A549 (cell line): ENCODE data around the gene C20orf141. TPM values are rescaled to one million over a fixed set of nuclear protein-coding genes. Genes with fewer than 3 reads are reported as not detected.

ENCODE experiments used
- ATAC-seq, 2 experiments: fragments of 200-7000 bp in 1 of 2; fragments of >200 bp in 1 of 2; cut with Nextera tagmentation in 1 of 2; cut with Tn5 transposase in 1 of 2; 3 replicates each; pipeline versions ENCODE4 v1.8.0 to v1.9.1; 2018 to 2020; ENCODE audit warnings: mild to moderate bottlenecking in 1 of 2, moderate library complexity in 1 of 2
- CTCF ChIA-PET: fragments of 300-600 bp; sonication (Branson Sonifier 250); formaldehyde crosslinking; extraction: SDS; loops from one replicate; lab custom pipeline; 2021; ENCODE audit warnings: antibody characterized with exemption, inconsistent platforms; lab: Yijun Ruan, JAX
- POLR2A ChIA-PET: fragments of 350-600 bp; formaldehyde crosslinking; extraction: SDS; loops from one replicate; lab custom pipeline; 2021; ENCODE audit warnings: antibody characterized with exemption, inconsistent platforms; lab: Yijun Ruan, JAX
- DNase-seq, 2 experiments: peaks; one replicate each; pipeline versions ENCODE4 v3.0.0 to v3.0.0-alpha.2; 2011 to 2016; ENCODE audit warnings: low read depth in 1 of 2, low spot score in 1 of 2
- FAIRE-seq: peaks from 2 replicates; lab custom pipeline; 2011; peaks lifted over from hg19 to GRCh38; lab: Jason Lieb, UNC
- H3K27ac ChIP-seq, 2 experiments: fragments of >200 bp; sonication (Bioruptor Twin); formaldehyde crosslinking; 3 replicates each; pipeline ENCODE4 v1.5.1; 2016 to 2017
- H3K4me1 ChIP-seq: fragments of >200 bp; sonication (Bioruptor Twin); formaldehyde crosslinking; 3 replicates; pipeline ENCODE4 v1.6.1; 2016
- H3K4me2 ChIP-seq: fragments of >200 bp; sonication (Bioruptor Twin); formaldehyde crosslinking; 3 replicates; pipeline ENCODE4 v1.6.1; 2016
- H3K4me3 ChIP-seq: fragments of >200 bp; sonication (Bioruptor Twin); formaldehyde crosslinking; 3 replicates; pipeline ENCODE4 v1.5.1; 2016
- H3K9me3 ChIP-seq: fragments of >200 bp; sonication (Bioruptor Twin); formaldehyde crosslinking; 3 replicates; pipeline ENCODE4 v1.6.1; 2016
- BHLHE40 ChIP-seq: IDR thresholded peaks from 2 replicates; pipeline ENCODE4 v1.6.1; 2012; ENCODE audit warnings: low read depth, low read length, inconsistent platforms
- CBX8 ChIP-seq: fragments of 200-600 bp; sonication (generic); IDR thresholded peaks from 2 replicates; pipeline ENCODE4 v1.6.1; 2016
- CEBPB ChIP-seq, 2 experiments: fragments of >200 bp in 1 of 2; sonication (Bioruptor Twin) in 1 of 2; formaldehyde crosslinking in 1 of 2; IDR thresholded peaks; 2 replicates each; pipeline ENCODE4 v1.6.1; 2012 to 2016
- CHD2 ChIP-seq: fragments of 150-350 bp; IDR thresholded peaks from 2 replicates; pipeline ENCODE4 v1.6.1; 2014; ENCODE audit warnings: low read length; ENCODE audit not compliant: partially characterized antibody
- EHF ChIP-seq: fragments of 250-450 bp; sonication (Bioruptor Pico); IDR thresholded peaks from 2 replicates; pipeline ENCODE4 v1.5.0; 2020; ENCODE audit warnings: mild to moderate bottlenecking
- EHMT2 ChIP-seq: fragments of 200-600 bp; sonication (generic); IDR thresholded peaks from 2 replicates; pipeline ENCODE4 v1.6.1; 2016; ENCODE audit warnings: antibody characterized with exemption, low read depth, mild to moderate bottlenecking, moderate library complexity
- ESRRA ChIP-seq: fragments of 150-350 bp; IDR thresholded peaks from 2 replicates; pipeline ENCODE4 v1.6.1; 2014; ENCODE audit warnings: mild to moderate bottlenecking, low read length, borderline replicate concordance
- GATA3 ChIP-seq: IDR thresholded peaks from 2 replicates; pipeline ENCODE4 v1.6.1; 2012; ENCODE audit warnings: borderline replicate concordance
- HDAC2 ChIP-seq: fragments of 200-600 bp; sonication (generic); IDR thresholded peaks from 2 replicates; pipeline ENCODE4 v1.6.1; 2016
- JUNB ChIP-seq: fragments of >200 bp; sonication (Bioruptor Twin); formaldehyde crosslinking; IDR thresholded peaks from 2 replicates; pipeline ENCODE4 v1.6.1; 2016
- MAZ ChIP-seq: fragments of 150-350 bp; IDR thresholded peaks from 2 replicates; pipeline ENCODE4 v1.6.1; 2014; ENCODE audit warnings: antibody characterized with exemption, low read depth, low read length, borderline replicate concordance
- MYC ChIP-seq: IDR thresholded peaks from 2 replicates; pipeline ENCODE4 v1.6.1; 2012; ENCODE audit warnings: mild to moderate bottlenecking, inconsistent platforms, low read length, improper control_type of control experiment, borderline replicate concordance
- RAD21 ChIP-seq, 2 experiments: fragments of >200 bp in 1 of 2; sonication (Bioruptor Twin) in 1 of 2; formaldehyde crosslinking in 1 of 2; IDR thresholded peaks in 1 of 2; conservative IDR thresholded peaks in 1 of 2; 2 replicates in 1 of 2; 3 replicates in 1 of 2; pipeline ENCODE4 v1.6.1; 2012 to 2018; ENCODE audit warnings: inconsistent platforms in 1 of 2
- RARB ChIP-seq: fragments of 250-450 bp; sonication (Bioruptor Pico); IDR thresholded peaks from 2 replicates; pipeline ENCODE4 v1.8.0; 2021; ENCODE audit warnings: mild to moderate bottlenecking, moderate library complexity
- RCOR1 ChIP-seq: fragments of 150-350 bp; IDR thresholded peaks from 2 replicates; pipeline ENCODE4 v1.6.1; 2014; ENCODE audit warnings: antibody characterized with exemption, low read length, low read depth
- RNF2 ChIP-seq: fragments of 200-600 bp; sonication (generic); IDR thresholded peaks from 2 replicates; pipeline ENCODE4 v1.6.1; 2016; ENCODE audit warnings: low read depth, mild to moderate bottlenecking, antibody characterized with exemption, moderate library complexity, borderline replicate concordance
- ZC3H11A ChIP-seq: fragments of 450-650 bp; IDR thresholded peaks from 2 replicates; pipeline ENCODE4 v1.6.1; 2014; ENCODE audit warnings: antibody characterized with exemption, mild to moderate bottlenecking
- ZNF302 ChIP-seq: fragments of 250-450 bp; sonication (Bioruptor Pico); IDR thresholded peaks from 2 replicates; pipeline ENCODE4 v1.9.0; 2021; ENCODE audit warnings: inconsistent platforms, mild to moderate bottlenecking, moderate library complexity
- WGBS: methylation state at CpG from one replicate; pipeline ENCODE4 v1.1.6; 2017; ENCODE audit errors: missing lambda C conversion rate; 5-methylcytosine and 5-hydroxymethylcytosine counted together
- polyA plus RNA-seq, 4 experiments: library from polyadenylated mRNA; depleted of rRNA in 3 of 4; stranded (reverse); fragments of >200 nt; fragmentation: RNase III in 1 of 4; extraction: RNeasy Plus Mini Kit Qiagen cat#74134 plus additional on column Dnase treatment in 1 of 4; gene quantifications; 2 replicates in 3 of 4; 3 replicates in 1 of 4; pipeline ENCODE4 v1.2.3, GENCODE V29; 2011 to 2017
- TF ChIP-seq, protein P1 (sequence below): fragments of 250-450 bp; sonication (Bioruptor Pico); IDR thresholded peaks from 2 replicates; pipeline ENCODE4 v1.5.0; 2020; ENCODE audit warnings: low read depth, mild to moderate bottlenecking, moderate library complexity
- TF ChIP-seq, protein P2 (sequence below): IDR thresholded peaks from 2 replicates; pipeline ENCODE4 v1.6.1; 2012; ENCODE audit warnings: low read depth, borderline replicate concordance
- TF ChIP-seq, protein P3 (sequence below): IDR thresholded peaks from 2 replicates; pipeline ENCODE4 v1.6.1; 2012
- TF ChIP-seq, protein P4 (sequence below): fragments of 450-650 bp; IDR thresholded peaks from 2 replicates; pipeline ENCODE4 v1.6.1; 2014; ENCODE audit warnings: antibody characterized with exemption

Gene C20orf141
- polyA plus RNA-seq, 2 of the 4 experiments (the other 2 are of a cell fraction), result 0.16 to 0.56 TPM

DNA sequence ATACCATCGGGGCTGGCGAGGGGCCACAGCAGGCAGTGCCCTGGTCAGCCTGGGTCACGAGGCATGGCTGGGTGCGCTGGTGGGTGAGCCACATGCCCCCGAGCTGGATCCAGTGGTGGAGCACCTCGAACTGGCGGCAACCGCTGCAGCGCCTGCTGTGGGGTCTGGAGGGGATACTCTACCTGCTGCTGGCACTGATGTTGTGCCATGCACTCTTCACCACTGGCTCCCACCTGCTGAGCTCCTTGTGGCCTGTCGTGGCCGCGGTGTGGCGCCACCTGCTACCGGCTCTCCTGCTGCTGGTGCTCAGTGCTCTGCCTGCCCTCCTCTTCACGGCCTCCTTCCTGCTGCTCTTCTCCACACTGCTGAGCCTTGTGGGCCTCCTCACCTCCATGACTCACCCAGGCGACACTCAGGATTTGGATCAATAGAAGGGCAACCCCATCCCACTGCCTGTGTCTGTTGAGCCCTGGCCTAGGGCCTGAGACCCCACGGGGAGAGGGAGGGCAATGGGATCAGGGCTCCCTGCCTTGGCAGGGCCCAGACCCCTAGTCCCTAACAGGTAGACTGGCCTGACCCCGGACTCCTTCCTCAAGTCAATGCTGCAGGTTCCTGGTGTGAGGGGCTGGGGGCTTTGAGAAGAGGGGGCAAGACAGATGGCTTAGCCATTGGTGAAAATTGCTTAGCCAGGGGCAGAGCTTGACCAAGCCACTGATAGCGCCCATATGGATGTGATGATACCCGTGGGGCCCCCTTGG, 2.0 kb downstream of the C20orf141 start:
- CTCF ChIA-PET, result interaction anchor here (0.5 to 2.0 kb wide), 3 partner anchors 17 to 143 kb away, joined by 3 to 5 read pairs (median 3); no protein-coding TSS in a partner anchor
- TF ChIP-seq ESRRA (no peak), RAD21 (conservative IDR thresholded peaks at IDR 0.05 in 1 of 2, IDR thresholded peaks at IDR 0.05 in 1 of 2) (peak in 1 of 2 experiments; percentile 22; a peak in 1 of 5 replicates)
- DNase-seq, result no peak
- peak in 1 of 2 experiments; percentile 55; a peak in 3 of 6 replicates for ATAC-seq
- Histone ChIP-seq H3K27ac (peak overlapping the region in 1 of 2 experiments; percentile 71; a peak in 1 of 6 replicates), H3K4me2 (no peak overlapping the region), H3K4me3 (no peak overlapping the region), H3K9me3 (peaks cover 15% of the 10 kb centered on the region), H3K4me1 (peaks cover 20% of the 10 kb centered on the region)
- no peak for FAIRE-seq
- WGBS, result 63% methylated on average over 12 of the region's 20 CpGs
- POLR2A ChIA-PET, result no interaction called here

DNA sequence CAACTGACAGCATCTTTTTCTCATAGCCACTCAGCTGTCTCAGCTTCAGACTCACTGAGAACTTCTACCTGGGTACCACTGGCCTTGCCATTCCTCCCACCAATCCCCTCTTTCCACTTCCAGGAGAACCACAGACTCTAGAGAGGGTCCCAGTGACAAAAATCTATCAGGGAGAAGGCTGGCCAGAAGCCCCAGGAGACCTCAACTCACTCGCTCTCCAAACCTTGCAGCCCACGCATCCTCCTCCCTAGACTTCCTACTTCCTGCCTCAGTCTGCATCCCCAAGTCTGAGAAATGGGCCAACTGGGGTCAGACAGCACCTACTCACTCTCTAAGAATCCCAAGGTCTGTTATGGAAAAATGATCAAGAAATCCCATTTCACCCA, 2.5 kb downstream of the C20orf141 start:
- peak overlapping the region in 1 of 2 experiments; percentile 22; a peak in 1 of 6 replicates for H3K27ac ChIP-seq
- no peak overlapping the region for H3K4me2 ChIP-seq
- TF ChIP-seq ZNF302 (no peak), RNF2 (no peak), HDAC2 (no peak), EHMT2 (no peak), RCOR1 (no peak), CEBPB (IDR thresholded peaks at IDR 0.05) (no peak), MAZ (no peak), CHD2 (no peak), JUNB (no peak), CBX8 (no peak), ZC3H11A (no peak), BHLHE40 (no peak), EHF (CRISPR knock-in tag) (no peak)
- TF ChIP-seq, protein P1, sequence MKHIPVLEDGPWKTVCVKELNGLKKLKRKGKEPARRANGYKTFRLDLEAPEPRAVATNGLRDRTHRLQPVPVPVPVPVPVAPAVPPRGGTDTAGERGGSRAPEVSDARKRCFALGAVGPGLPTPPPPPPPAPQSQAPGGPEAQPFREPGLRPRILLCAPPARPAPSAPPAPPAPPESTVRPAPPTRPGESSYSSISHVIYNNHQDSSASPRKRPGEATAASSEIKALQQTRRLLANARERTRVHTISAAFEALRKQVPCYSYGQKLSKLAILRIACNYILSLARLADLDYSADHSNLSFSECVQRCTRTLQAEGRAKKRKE (CRISPR knock-in tag), result no peak
- TF ChIP-seq, protein P2, sequence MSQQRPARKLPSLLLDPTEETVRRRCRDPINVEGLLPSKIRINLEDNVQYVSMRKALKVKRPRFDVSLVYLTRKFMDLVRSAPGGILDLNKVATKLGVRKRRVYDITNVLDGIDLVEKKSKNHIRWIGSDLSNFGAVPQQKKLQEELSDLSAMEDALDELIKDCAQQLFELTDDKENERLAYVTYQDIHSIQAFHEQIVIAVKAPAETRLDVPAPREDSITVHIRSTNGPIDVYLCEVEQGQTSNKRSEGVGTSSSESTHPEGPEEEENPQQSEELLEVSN, result no peak
- TF ChIP-seq, protein P3, sequence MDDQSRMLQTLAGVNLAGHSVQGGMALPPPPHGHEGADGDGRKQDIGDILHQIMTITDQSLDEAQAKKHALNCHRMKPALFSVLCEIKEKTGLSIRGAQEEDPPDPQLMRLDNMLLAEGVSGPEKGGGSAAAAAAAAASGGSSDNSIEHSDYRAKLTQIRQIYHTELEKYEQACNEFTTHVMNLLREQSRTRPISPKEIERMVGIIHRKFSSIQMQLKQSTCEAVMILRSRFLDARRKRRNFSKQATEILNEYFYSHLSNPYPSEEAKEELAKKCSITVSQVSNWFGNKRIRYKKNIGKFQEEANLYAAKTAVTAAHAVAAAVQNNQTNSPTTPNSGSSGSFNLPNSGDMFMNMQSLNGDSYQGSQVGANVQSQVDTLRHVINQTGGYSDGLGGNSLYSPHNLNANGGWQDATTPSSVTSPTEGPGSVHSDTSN, result no peak
- FAIRE-seq (no peak), DNase-seq (no peak), ATAC-seq (no peak)
- ChIA-PET CTCF (interaction anchor here (0.9 to 2.5 kb wide), 4 partner anchors 16 to 27 kb away, joined by 3 to 8 read pairs (median 5); no protein-coding TSS in a partner anchor), POLR2A (no interaction called here)
- peaks cover 26% of the 10 kb centered on the region for H3K4me1 ChIP-seq
- WGBS, result 82% methylated on average over 2 of the region's 2 CpGs
- H3K4me3 ChIP-seq, result no peak overlapping the region
- H3K9me3 ChIP-seq, result peaks cover 9% of the 10 kb centered on the region; the same call in 2 of the 3 replicates

DNA sequence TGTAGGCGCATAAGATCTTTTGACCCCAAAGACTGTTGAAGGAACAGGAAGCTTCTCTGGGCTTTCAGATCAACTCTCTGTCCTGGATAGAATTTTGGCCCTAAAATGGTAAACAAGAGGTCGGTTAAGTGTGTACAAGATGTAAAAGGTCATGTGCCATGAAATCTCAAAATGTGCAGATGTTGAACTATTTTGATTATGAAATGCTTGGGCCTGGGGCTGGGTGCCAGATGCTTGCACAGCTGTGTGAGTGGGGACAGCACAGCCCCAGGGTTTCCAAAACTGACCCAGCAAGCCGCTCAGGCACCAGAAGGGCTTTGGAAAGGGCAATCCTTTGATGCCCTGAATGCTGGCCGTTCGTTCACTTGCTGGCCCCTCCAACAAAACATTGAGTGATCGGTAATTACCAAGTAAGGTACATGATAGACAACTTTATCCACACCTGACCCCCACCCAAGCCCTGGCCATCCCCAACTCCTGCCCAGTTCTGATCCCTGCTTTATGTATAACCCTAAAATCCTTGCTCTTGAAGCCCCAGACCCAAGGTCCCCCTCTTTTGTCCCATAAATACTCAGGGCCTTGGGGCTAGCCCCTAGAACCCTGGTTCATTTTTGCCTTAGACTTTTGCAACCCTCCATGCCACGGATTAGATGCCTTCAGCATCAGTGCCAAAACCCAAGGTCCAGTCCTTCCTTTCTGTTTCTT, 3.3 kb downstream of the C20orf141 start:
- no peak for TF ChIP-seq CEBPB (IDR thresholded peaks at IDR 0.05)
- no peak for TF ChIP-seq RARB (CRISPR knock-in tag)
- no peak for TF ChIP-seq GATA3
- no peak for TF ChIP-seq MYC
- TF ChIP-seq, protein P4, sequence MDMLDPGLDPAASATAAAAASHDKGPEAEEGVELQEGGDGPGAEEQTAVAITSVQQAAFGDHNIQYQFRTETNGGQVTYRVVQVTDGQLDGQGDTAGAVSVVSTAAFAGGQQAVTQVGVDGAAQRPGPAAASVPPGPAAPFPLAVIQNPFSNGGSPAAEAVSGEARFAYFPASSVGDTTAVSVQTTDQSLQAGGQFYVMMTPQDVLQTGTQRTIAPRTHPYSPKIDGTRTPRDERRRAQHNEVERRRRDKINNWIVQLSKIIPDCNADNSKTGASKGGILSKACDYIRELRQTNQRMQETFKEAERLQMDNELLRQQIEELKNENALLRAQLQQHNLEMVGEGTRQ, result no peak
- TF ChIP-seq, all 56 proteins: peak for 0

More for the DNA sequence above, 3.3 kb downstream of the C20orf141 start:
- Histone ChIP-seq H3K9me3 (peaks cover 3% of the 10 kb centered on the region; the same call in 1 of the 3 replicates), H3K4me3 (no peak overlapping the region), H3K4me2 (no peak overlapping the region), H3K27ac (no peak overlapping the region), H3K4me1 (peaks cover 26% of the 10 kb centered on the region)
- FAIRE-seq, result no peak
- no peak for ATAC-seq
- POLR2A ChIA-PET, result no interaction called here
- DNase-seq, result no peak
- 63% methylated on average over 7 of the region's 7 CpGs for WGBS
- CTCF ChIA-PET, result interaction anchor here (1.3 to 2.5 kb wide), 4 partner anchors 16 to 35 kb away, joined by 4 to 8 read pairs (median 5); no protein-coding TSS in a partner anchor
